ENCODE results near the gene RHOXF2.
"Not testable (repeated sequence)": the region's sequence is repeated elsewhere in the genome, so short reads cannot be mapped to it uniquely, and the experiment has no call there.

- not testable (repeated sequence) for TF ChIP-seq ZFP30 (CRISPR knock-in tag; IDR thresholded peaks at IDR 0.05; ENCODE audit: borderline replicate concordance); MED1 (CRISPR knock-in tag; IDR thresholded peaks at IDR 0.05; ENCODE audit: borderline replicate concordance); MXI1 (IDR thresholded peaks at IDR 0.05; ENCODE audit: low read depth, low read length); NFIC (IDR thresholded peaks at IDR 0.05); RNF219 (CRISPR knock-in tag; IDR thresholded peaks at IDR 0.05); RAD21 (CRISPR knock-in tag; conservative IDR thresholded peaks at IDR 0.05 in 1 of 2, IDR thresholded peaks at IDR 0.05 in 1 of 2); ARID4B (CRISPR knock-in tag; IDR thresholded peaks at IDR 0.05); ZNF586 (CRISPR knock-in tag; conservative IDR thresholded peaks at IDR 0.05)
These were observed 37.4 kb downstream of the RHOXF2 start for GRCh38 chrX:120195786-120196185.
